ENCODE data around the gene ICAM4.
A peak's percentile ranks its signal among the peaks of the same experiment; 100 is the strongest.

DNA sequence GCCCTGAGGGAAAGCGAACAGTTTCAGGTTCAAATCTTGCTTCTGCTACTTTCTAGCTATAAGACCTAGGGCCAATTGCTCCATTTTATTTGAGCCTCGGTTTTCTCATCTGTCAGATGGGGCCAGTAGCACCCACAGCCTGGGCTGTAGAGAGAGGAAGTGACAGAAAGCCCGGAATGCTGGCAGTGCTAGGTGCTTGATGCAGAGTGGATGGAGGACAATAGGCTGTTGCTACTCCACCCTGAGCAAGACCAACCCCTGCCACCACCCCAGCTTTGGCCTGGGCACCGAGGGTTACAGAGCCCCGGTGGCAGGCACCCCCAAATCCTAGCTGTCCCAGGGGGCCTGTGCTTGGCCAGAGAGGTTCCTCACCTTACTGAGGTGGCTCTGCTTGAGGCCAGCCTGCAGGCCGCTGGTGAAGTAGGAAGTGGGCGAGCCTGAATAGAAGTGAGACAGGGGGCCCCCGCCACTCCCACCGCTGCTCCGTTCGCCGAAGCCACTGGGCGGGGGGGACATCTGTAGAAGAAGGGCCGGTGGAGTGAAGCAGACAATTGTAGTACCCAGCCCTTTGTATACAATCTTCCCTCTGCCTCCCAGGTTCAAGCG is 31.2 kb downstream of the ICAM4 start:
- TF ChIP-seq SP2 (IDR thresholded peaks at IDR 0.05; ENCODE audit: extremely low read depth, low read depth, low read length, poor library complexity, severe bottlenecking) (no peak), ERF (CRISPR knock-in tag; IDR thresholded peaks at IDR 0.05) (no peak), CEBPB (tag; IDR thresholded peaks at IDR 0.05) (no peak), SFPQ (IDR thresholded peaks at IDR 0.05; ENCODE audit: low read depth, low read length) (no peak), PREB (CRISPR knock-in tag; IDR thresholded peaks at IDR 0.05) (no peak), ADNP (tag; IDR thresholded peaks at IDR 0.05) (peak; percentile 59; the same call in 1 of the 2 replicates), ZNF274 (IDR thresholded peaks at IDR 0.05; ENCODE audit: borderline replicate concordance, low read depth, low read length) (no peak), ZNF780A (CRISPR knock-in tag; IDR thresholded peaks at IDR 0.05) (no peak), TARDBP (IDR thresholded peaks at IDR 0.05) (no peak), ZKSCAN3 (CRISPR knock-in tag; IDR thresholded peaks at IDR 0.05) (no peak)
- TF ChIP-seq, protein P1, sequence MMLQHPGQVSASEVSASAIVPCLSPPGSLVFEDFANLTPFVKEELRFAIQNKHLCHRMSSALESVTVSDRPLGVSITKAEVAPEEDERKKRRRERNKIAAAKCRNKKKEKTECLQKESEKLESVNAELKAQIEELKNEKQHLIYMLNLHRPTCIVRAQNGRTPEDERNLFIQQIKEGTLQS (IDR thresholded peaks at IDR 0.05): no peak
- TF ChIP-seq, protein P1 (CRISPR knock-in tag; conservative IDR thresholded peaks at IDR 0.05): no peak
- TF ChIP-seq, protein P2, sequence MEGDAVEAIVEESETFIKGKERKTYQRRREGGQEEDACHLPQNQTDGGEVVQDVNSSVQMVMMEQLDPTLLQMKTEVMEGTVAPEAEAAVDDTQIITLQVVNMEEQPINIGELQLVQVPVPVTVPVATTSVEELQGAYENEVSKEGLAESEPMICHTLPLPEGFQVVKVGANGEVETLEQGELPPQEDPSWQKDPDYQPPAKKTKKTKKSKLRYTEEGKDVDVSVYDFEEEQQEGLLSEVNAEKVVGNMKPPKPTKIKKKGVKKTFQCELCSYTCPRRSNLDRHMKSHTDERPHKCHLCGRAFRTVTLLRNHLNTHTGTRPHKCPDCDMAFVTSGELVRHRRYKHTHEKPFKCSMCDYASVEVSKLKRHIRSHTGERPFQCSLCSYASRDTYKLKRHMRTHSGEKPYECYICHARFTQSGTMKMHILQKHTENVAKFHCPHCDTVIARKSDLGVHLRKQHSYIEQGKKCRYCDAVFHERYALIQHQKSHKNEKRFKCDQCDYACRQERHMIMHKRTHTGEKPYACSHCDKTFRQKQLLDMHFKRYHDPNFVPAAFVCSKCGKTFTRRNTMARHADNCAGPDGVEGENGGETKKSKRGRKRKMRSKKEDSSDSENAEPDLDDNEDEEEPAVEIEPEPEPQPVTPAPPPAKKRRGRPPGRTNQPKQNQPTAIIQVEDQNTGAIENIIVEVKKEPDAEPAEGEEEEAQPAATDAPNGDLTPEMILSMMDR (IDR thresholded peaks at IDR 0.05 in 2 of 3, conservative IDR thresholded peaks at IDR 0.05 in 1 of 3; ENCODE audit: insufficient read depth in 2 of 3, low read depth in 1 of 3, low read length in 3 of 3): no peak
